IMR-90 (cell line): ENCODE data around the gene IL22RA1. TPM values are rescaled to one million over a fixed set of nuclear protein-coding genes. Genes with fewer than 3 reads are reported as not detected.

Experiments
- ATAC-seq: fragments of 200-7000 bp; cut with Tn5 transposase; 2 replicates; pipeline ENCODE4 v1.9.1; 2020; ENCODE audit warnings: low read depth, mild to moderate bottlenecking, moderate library complexity
- BruUV-seq: library from RNA; stranded (reverse); fragments of 400-500 nt; replicated peaks from 2 replicates; lab custom pipeline; 2021; lab: Mats Ljungman, UMichigan
- CTCF ChIA-PET: fragments of 300-600 bp; formaldehyde crosslinking; extraction: SDS; loops from one replicate; lab custom pipeline; 2021; ENCODE audit warnings: antibody characterized with exemption; lab: Yijun Ruan, JAX
- POLR2A ChIA-PET: fragments of 300-600 bp; sonication (Branson Sonifier 250); formaldehyde crosslinking; loops from one replicate; lab custom pipeline; 2022; ENCODE audit warnings: antibody characterized with exemption; ENCODE audit not compliant: unreplicated experiment; lab: Charles Lee
- DNase-seq: peaks from one replicate; pipeline ENCODE4 v3.0.0; 2013
- H2AFZ ChIP-seq: replicated peaks from 2 replicates; pipeline ENCODE3; 2013; ENCODE audit warnings: low read length, mild to moderate bottlenecking; ENCODE audit not compliant: poor library complexity
- H2AK5ac ChIP-seq: 2 replicates; pipeline ENCODE4 v1.6.1; 2013; ENCODE audit warnings: low read depth, low read length, inconsistent platforms
- H2AK9ac ChIP-seq: replicated peaks from 2 replicates; pipeline ENCODE3; 2013; ENCODE audit warnings: mild to moderate bottlenecking, low read depth, low read length, moderate library complexity; ENCODE audit not compliant: poor library complexity
- H2BK120ac ChIP-seq: 2 replicates; pipeline ENCODE4 v1.6.1; 2013; ENCODE audit warnings: low read depth, low read length, inconsistent platforms
- H2BK15ac ChIP-seq: 3 replicates; pipeline ENCODE4 v1.6.1; 2013; ENCODE audit warnings: low read depth, low read length, inconsistent platforms
- H2BK20ac ChIP-seq: 2 replicates; pipeline ENCODE4 v1.6.1; 2013; ENCODE audit warnings: low read depth, mild to moderate bottlenecking, inconsistent platforms, low read length, moderate library complexity
- H2BK5ac ChIP-seq: 2 replicates; pipeline ENCODE4 v1.6.1; 2013; ENCODE audit warnings: mild to moderate bottlenecking, low read depth, low read length, inconsistent platforms; ENCODE audit not compliant: poor library complexity, severe bottlenecking
- H3K14ac ChIP-seq: replicated peaks from 2 replicates; pipeline ENCODE4 v1.6.1; 2013; ENCODE audit warnings: low read depth, low read length, inconsistent platforms
- H3K18ac ChIP-seq: 2 replicates; pipeline ENCODE4 v1.6.1; 2013; ENCODE audit warnings: low read depth, low read length, control low read depth
- H3K23ac ChIP-seq: 2 replicates; pipeline ENCODE4 v1.6.1; 2013; ENCODE audit warnings: low read depth, low read length, inconsistent platforms
- H3K27ac ChIP-seq: 2 replicates; pipeline ENCODE4 v1.5.1; 2013; ENCODE audit warnings: mild to moderate bottlenecking, control low read depth, low read length; ENCODE audit not compliant: insufficient read depth
- H3K27me3 ChIP-seq: 2 replicates; pipeline ENCODE4 v1.6.1; 2013; ENCODE audit warnings: low read length; ENCODE audit not compliant: control insufficient read depth, insufficient read depth
- H3K36me3 ChIP-seq: 2 replicates; pipeline ENCODE4 v1.6.1; 2013; ENCODE audit warnings: low read length, mixed read lengths; ENCODE audit not compliant: control insufficient read depth, insufficient read depth
- H3K4ac ChIP-seq: 2 replicates; pipeline ENCODE4 v1.6.1; 2013; ENCODE audit warnings: low read depth, low read length, inconsistent platforms
- H3K4me1 ChIP-seq: 2 replicates; pipeline ENCODE4 v1.6.1; 2013; ENCODE audit warnings: low read length, mixed read lengths; ENCODE audit not compliant: control insufficient read depth, insufficient read depth
- H3K4me2 ChIP-seq: 2 replicates; pipeline ENCODE4 v1.6.1; 2013; ENCODE audit warnings: low read depth, mild to moderate bottlenecking, control low read depth, low read length, moderate library complexity
- H3K4me3 ChIP-seq: 2 replicates; pipeline ENCODE4 v1.5.1; 2013; ENCODE audit warnings: low read depth, mild to moderate bottlenecking, control low read depth, low read length, moderate library complexity; ENCODE audit not compliant: insufficient read depth
- H3K56ac ChIP-seq: 2 replicates; pipeline ENCODE4 v1.6.1; 2013; ENCODE audit warnings: low read length, inconsistent platforms; ENCODE audit not compliant: insufficient read depth; ENCODE audit errors: extremely low read depth
- H3K79me1 ChIP-seq, 2 experiments: 2 replicates each; pipeline ENCODE4 v1.6.1; 2013; ENCODE audit warnings: low read length in 2 of 2, inconsistent platforms in 1 of 2, low read depth in 1 of 2
- H3K9ac ChIP-seq: 2 replicates; pipeline ENCODE4 v1.6.1; 2013; ENCODE audit warnings: low read depth, low read length, control low read depth
- H3K9me1 ChIP-seq: 2 replicates; pipeline ENCODE4 v1.6.1; 2013; ENCODE audit warnings: low read length, inconsistent platforms; ENCODE audit not compliant: insufficient read depth
- H3K9me3 ChIP-seq: 2 replicates; pipeline ENCODE4 v1.6.1; 2013; ENCODE audit warnings: low read length; ENCODE audit not compliant: control insufficient read depth, insufficient read depth
- H4K20me1 ChIP-seq: 2 replicates; pipeline ENCODE4 v1.6.1; 2013; ENCODE audit warnings: low read length, inconsistent platforms; ENCODE audit not compliant: insufficient read depth
- H4K5ac ChIP-seq: 2 replicates; pipeline ENCODE4 v1.6.1; 2013; ENCODE audit warnings: mild to moderate bottlenecking, low read depth, low read length, control low read depth
- H4K8ac ChIP-seq, 2 experiments: 2 replicates each; pipeline ENCODE4 v1.6.1; 2013; ENCODE audit warnings: low read depth in 2 of 2, low read length in 2 of 2, control low read depth in 1 of 2, inconsistent platforms in 1 of 2
- H4K91ac ChIP-seq: 2 replicates; pipeline ENCODE4 v1.6.1; 2013; ENCODE audit warnings: low read depth, low read length, inconsistent platforms; ENCODE audit not compliant: insufficient read depth
- BHLHE40 ChIP-seq: fragments of 150-350 bp; IDR thresholded peaks from 2 replicates; pipeline ENCODE4 v1.6.1; 2016; ENCODE audit warnings: mild to moderate bottlenecking, low read depth, low read length
- CEBPB ChIP-seq: IDR thresholded peaks from 2 replicates; pipeline ENCODE4 v1.6.1; 2012; ENCODE audit warnings: low read depth, low read length, improper control_type of control experiment
- CHD1 ChIP-seq: IDR thresholded peaks from 2 replicates; pipeline ENCODE4 v1.6.1; 2012; ENCODE audit warnings: low read depth, low read length, improper control_type of control experiment
- CTCF ChIP-seq: conservative IDR thresholded peaks from 2 replicates; pipeline ENCODE4 v1.5.1; 2012; ENCODE audit warnings: mild to moderate bottlenecking, low read depth, low read length, improper control_type of control experiment
- ELK1 ChIP-seq: fragments of 150-350 bp; IDR thresholded peaks from 2 replicates; pipeline ENCODE4 v1.6.1; 2016; ENCODE audit warnings: low read depth, mild to moderate bottlenecking, low read length, moderate library complexity, borderline replicate concordance
- FOS ChIP-seq: fragments of 150-350 bp; IDR thresholded peaks from 2 replicates; pipeline ENCODE4 v1.6.1; 2016; ENCODE audit warnings: low read depth, low read length
- MAFK ChIP-seq: IDR thresholded peaks from 2 replicates; pipeline ENCODE4 v1.6.1; 2012; ENCODE audit warnings: low read depth, low read length, improper control_type of control experiment
- MAZ ChIP-seq: IDR thresholded peaks from 2 replicates; pipeline ENCODE4 v1.6.1; 2012; ENCODE audit warnings: low read depth, mild to moderate bottlenecking, low read length, improper control_type of control experiment, moderate library complexity, borderline replicate concordance
- MXI1 ChIP-seq: IDR thresholded peaks from 2 replicates; pipeline ENCODE4 v1.6.1; 2012; ENCODE audit warnings: low read depth, mild to moderate bottlenecking, low read length, moderate library complexity, borderline replicate concordance
- NFE2L2 ChIP-seq: fragments of 150-350 bp; IDR thresholded peaks from 2 replicates; pipeline ENCODE4 v1.6.1; 2016; ENCODE audit warnings: low read depth, mild to moderate bottlenecking, low read length
- POLR2A ChIP-seq: IDR thresholded peaks from 2 replicates; pipeline ENCODE4 v1.6.1; 2012; ENCODE audit warnings: mild to moderate bottlenecking, low read depth, low read length
- RAD21 ChIP-seq: IDR thresholded peaks from 2 replicates; pipeline ENCODE4 v1.6.1; 2012; ENCODE audit warnings: low read length, improper control_type of control experiment
- RCOR1 ChIP-seq: IDR thresholded peaks from 2 replicates; pipeline ENCODE4 v1.6.1; 2012; ENCODE audit warnings: mild to moderate bottlenecking, low read length, improper control_type of control experiment; ENCODE audit not compliant: insufficient replicate concordance
- RFX5 ChIP-seq: IDR thresholded peaks from 2 replicates; pipeline ENCODE4 v1.8.0; 2012; ENCODE audit warnings: low read depth, mild to moderate bottlenecking, low read length, moderate library complexity
- SMC3 ChIP-seq: fragments of 150-350 bp; IDR thresholded peaks from 2 replicates; pipeline ENCODE4 v1.6.1; 2016; ENCODE audit warnings: low read depth, mild to moderate bottlenecking, antibody characterized with exemption, low read length, moderate library complexity
- USF2 ChIP-seq: fragments of 150-350 bp; IDR thresholded peaks from 2 replicates; pipeline ENCODE4 v1.6.1; 2017; ENCODE audit warnings: mild to moderate bottlenecking, antibody characterized with exemption, low read length, low read depth
- WGBS, 2 experiments: methylation state at CpG; one replicate each; pipeline versions ENCODE4 v1.1.5 to v1.1.7; 2013; ENCODE audit warnings: missing lambda C conversion rate in 2 of 2; ENCODE audit not compliant: insufficient read length in 1 of 2; ENCODE audit errors: extremely low coverage in 2 of 2; 5-methylcytosine and 5-hydroxymethylcytosine counted together
- dilution Hi-C: fragments of 300-500 bp; cut with HindIII; formaldehyde crosslinking; loops from one replicate; pipeline ENCODE4 v1.14.3; 2018; ENCODE audit warnings: low sequenced_read_pairs; ENCODE audit not compliant: unreplicated experiment
- in situ Hi-C: fragments of 300-500 bp; cut with MboI; formaldehyde crosslinking; loops from 3 replicates; pipeline ENCODE4 v1.14.3; 2019; ENCODE audit warnings: low sequenced_read_pairs, inconsistent platforms, mixed read lengths
- intact Hi-C: fragments of 100-400 bp; cut with micrococcal nuclease; formaldehyde crosslinking; loops from 2 replicates; pipeline ENCODE4 v1.10.0; 2022
- polyA plus RNA-seq, 3 experiments: library from polyadenylated mRNA; depleted of rRNA; stranded (reverse); fragments of >200 nt; gene quantifications; 2 replicates each; pipeline ENCODE4 v1.2.3, GENCODE V29; 2012; ENCODE audit warnings: low replicate concordance in 1 of 3
- total RNA-seq: library from RNA; depleted of rRNA; stranded (reverse); fragments of >200 nt; gene quantifications from 2 replicates; pipeline ENCODE4 v1.2.3, GENCODE V29; 2012

Gene IL22RA1
- total and polyA plus RNA-seq, 2 of the 4 experiments (the other 2 are of a cell fraction), result not detected

GRCh38 chr1:24156542-24157260 is 13.8 kb upstream of the IL22RA1 start:
- no peak overlapping the region for H2AK5ac ChIP-seq
- H3K9ac ChIP-seq, result no peak overlapping the region
- H2BK20ac ChIP-seq, result no peak overlapping the region
- no peak overlapping the region for H2BK5ac ChIP-seq
- WGBS, 2 experiments, result 91% methylated on average over 4 of the region's 18 CpGs; no CpG with 5 or more reads in 1 of the 2 experiments
- no peak overlapping the region for H3K4me2 ChIP-seq
- TF ChIP-seq SMC3, result no peak
- TF ChIP-seq NFE2L2, result no peak
- no peak for TF ChIP-seq FOS
- no peak for TF ChIP-seq USF2
- TF ChIP-seq ELK1, result no peak
- TF ChIP-seq BHLHE40, result no peak
- TF ChIP-seq POLR2A, result no peak
- TF ChIP-seq CTCF, result no peak
- no peak for TF ChIP-seq CHD1
- no peak for TF ChIP-seq MAFK
- TF ChIP-seq RFX5, result no peak
- TF ChIP-seq CEBPB, result no peak
- no peak for TF ChIP-seq RAD21
- TF ChIP-seq RCOR1, result no peak
- TF ChIP-seq MXI1, result no peak
- TF ChIP-seq MAZ, result no peak
- H3K79me1 ChIP-seq, result no peaks in the 10 kb centered on the region
- H3K4ac ChIP-seq, result no peak overlapping the region
- H2BK15ac ChIP-seq, result no peak overlapping the region
- H2BK120ac ChIP-seq, result no peak overlapping the region
- intact Hi-C loops (no loop called here), dilution Hi-C loops (no loop called here), in situ Hi-C loops (no loop called here)
- no peaks in the 10 kb centered on the region for H3K9me3 ChIP-seq
- H2AK9ac ChIP-seq, result no peak overlapping the region
- peaks cover 70% of the 10 kb centered on the region for H3K27me3 ChIP-seq
- ATAC-seq (no peak), DNase-seq (no peak)
- H4K91ac ChIP-seq, result no peak overlapping the region
- no peak overlapping the region for H3K27ac ChIP-seq
- H3K9me1 ChIP-seq, result no peaks in the 10 kb centered on the region
- no peaks in the 10 kb centered on the region for H3K36me3 ChIP-seq
- no peak overlapping the region for H3K23ac ChIP-seq
- no peak overlapping the region for H4K5ac ChIP-seq
- no peaks in the 10 kb centered on the region for H4K20me1 ChIP-seq
- no peak overlapping the region for H3K4me3 ChIP-seq
- POLR2A ChIA-PET, result no interaction called here
- no peak overlapping the region for H2AFZ ChIP-seq
- H3K18ac ChIP-seq, result no peak overlapping the region
- no peak overlapping the region for H3K56ac ChIP-seq
- H4K8ac ChIP-seq, result no peak overlapping the region
- no peaks in the 10 kb centered on the region for H3K4me1 ChIP-seq
- no TSS peak for BruUV-seq
- CTCF ChIA-PET, result no interaction called here
- no peak overlapping the region for H3K14ac ChIP-seq
